ENCODE results near the gene SELENOS.

The SELENOS gene

DNA sequence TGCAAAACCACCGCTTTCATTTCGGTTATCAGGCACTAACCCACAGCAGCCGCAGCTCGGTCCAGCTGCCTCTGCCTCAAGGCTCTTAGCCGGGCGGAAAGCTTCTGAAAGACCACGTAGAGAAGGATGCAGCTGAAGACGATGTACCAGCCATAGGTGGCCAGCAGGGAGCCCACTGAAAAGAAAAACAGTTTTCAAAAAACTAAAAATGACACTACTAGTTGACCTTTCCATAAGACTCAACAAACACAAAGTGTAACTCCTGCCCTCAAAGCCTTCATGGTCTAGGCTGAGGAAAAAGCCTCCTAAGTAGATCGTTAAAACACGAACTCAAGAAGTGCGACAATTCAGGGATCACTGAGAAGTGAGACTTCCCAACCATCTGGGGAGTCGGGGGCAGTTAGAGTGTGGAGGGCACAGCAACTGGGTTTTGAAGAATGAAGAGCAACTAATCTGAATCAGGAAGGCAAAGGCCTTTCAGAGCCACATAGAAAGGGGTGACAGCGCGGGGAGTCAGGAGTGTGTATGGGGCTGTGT is 716 bp downstream of the SELENOS start:
- DNase-seq (ENCODE audit: low spot score): peak; percentile 62

- DNase-seq (ENCODE audit: low spot score): no peak
These were observed 2.3 kb downstream of the SELENOS start for GRCh38 chr15:101275018-101275417.

GRCh38 chr15:101273534-101273933 is 3.8 kb downstream of the SELENOS start:
- no peak for DNase-seq (ENCODE audit: low spot score)

DNA sequence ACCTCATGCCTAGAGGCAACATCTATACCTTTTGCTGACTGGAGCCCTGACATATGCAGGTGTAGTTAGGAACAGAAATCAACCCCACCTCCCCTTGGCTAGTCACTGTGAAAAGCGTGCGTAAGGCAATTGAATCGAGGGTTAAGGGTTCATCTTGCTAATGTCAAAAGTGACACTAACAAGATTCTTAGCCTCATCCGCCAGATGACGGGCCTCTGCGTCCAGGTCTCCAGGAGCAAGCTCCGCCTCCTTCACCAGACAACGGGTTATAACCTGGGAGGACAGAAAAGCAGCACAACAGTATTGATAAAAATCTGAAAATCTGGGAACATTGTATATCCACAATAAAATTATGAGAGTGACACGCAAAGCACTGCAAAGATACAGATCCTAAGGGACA is 4.7 kb downstream of the SELENOS start:
- no peak for DNase-seq (ENCODE audit: low spot score)

- no peak for DNase-seq (ENCODE audit: low spot score)
These were observed 7.6 kb downstream of the SELENOS start for GRCh38 chr15:101269479-101270223.

GRCh38 chr15:101267320-101268104 is 9.8 kb downstream of the SELENOS start:
- no peak for DNase-seq (ENCODE audit: low spot score)

DNA sequence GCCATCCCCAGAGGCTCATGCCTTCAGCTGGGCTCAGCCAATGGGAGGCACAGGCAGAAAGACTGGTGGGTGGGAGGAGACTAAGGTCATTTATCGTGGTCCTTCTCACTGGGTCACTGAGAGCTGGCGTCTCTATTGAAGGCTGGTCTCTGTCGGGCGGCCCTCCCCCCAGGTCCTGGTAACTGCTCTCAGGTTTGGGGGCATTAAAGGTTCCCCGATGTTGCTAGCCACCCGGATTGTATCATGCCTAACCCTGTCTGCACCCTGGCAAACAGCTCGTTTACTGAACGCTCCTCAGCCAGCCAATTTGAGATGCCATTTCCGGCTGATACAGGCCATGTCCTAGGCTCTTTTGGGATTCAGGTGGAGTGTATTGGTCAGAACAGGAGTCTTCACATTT is 10.5 kb downstream of the SELENOS start:
- no peak for DNase-seq (ENCODE audit: low spot score)

DNA sequence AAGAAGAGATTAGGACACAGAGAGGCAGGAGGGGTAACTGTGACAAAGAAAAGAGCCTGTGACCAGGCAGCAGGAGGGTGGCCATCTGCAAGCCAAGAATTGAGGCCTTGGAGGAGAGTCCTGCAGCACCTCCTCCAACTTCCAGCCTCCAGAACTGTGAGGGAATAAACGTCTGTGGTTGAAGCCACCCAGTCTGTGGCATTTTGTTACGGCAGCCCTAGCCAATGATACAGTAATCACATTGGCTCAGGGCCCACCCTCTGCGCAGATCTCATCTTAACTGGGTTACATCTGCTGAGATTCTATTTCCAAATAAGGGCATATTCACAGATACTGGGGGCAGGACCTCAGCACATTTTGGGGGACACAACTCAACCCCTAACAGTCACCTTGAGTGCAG is 11.3 kb downstream of the SELENOS start:
- no peak for DNase-seq (ENCODE audit: low spot score)

GRCh38 chr15:101264911-101265641 is 12.2 kb downstream of the SELENOS start:
- no peak for DNase-seq (ENCODE audit: low spot score)

GRCh38 chr15:101264011-101264410 is 13.3 kb downstream of the SELENOS start:
- no peak for DNase-seq (ENCODE audit: low spot score)

- no peak for DNase-seq (ENCODE audit: low spot score)
These were observed 14.7 kb downstream of the SELENOS start for GRCh38 chr15:101262551-101262950.

GRCh38 chr15:101258238-101259144 is 18.8 kb downstream of the SELENOS start:
- peak; percentile 58 for DNase-seq (ENCODE audit: low spot score)

DNA sequence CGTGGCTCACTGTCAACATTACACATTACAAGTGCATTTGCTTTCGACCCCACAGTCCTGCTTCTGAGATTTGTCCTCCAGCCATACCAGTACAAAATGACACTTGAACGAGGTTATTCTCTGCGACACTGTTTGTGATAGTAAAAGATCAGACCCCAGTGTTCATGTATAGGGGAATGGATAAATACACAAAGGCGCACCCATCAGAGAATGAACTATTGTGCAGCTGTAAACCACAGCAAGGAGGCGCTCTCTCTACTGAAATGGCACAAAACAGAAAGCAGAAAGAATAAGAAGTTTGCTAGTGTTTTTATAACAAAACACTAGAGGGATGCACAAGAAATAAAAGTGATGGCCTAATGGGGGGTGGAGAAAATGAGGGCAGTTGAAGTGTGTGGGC is 20.5 kb downstream of the SELENOS start:
- no peak for DNase-seq (ENCODE audit: low spot score)

GRCh38 chr15:101255615-101256241 is 21.6 kb downstream of the SELENOS start:
- DNase-seq (ENCODE audit: low spot score): no peak

DNA sequence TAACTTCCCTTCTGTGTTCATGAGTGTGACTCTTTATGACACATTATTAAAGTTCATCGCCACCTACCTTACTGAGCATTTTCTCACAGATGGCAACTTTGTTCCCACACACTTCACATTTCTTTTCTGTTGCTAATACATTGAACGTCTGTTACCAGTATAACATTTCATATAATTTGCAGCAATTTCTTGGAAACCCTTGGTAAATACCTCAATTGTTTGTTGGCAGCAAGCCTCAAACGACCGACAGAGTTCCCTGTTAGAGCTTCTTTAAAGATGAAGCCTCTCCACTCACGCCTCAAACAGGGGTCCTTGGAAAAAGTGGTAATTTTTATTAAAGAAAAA is 22.3 kb downstream of the SELENOS start:
- DNase-seq (ENCODE audit: low spot score): no peak

DNA sequence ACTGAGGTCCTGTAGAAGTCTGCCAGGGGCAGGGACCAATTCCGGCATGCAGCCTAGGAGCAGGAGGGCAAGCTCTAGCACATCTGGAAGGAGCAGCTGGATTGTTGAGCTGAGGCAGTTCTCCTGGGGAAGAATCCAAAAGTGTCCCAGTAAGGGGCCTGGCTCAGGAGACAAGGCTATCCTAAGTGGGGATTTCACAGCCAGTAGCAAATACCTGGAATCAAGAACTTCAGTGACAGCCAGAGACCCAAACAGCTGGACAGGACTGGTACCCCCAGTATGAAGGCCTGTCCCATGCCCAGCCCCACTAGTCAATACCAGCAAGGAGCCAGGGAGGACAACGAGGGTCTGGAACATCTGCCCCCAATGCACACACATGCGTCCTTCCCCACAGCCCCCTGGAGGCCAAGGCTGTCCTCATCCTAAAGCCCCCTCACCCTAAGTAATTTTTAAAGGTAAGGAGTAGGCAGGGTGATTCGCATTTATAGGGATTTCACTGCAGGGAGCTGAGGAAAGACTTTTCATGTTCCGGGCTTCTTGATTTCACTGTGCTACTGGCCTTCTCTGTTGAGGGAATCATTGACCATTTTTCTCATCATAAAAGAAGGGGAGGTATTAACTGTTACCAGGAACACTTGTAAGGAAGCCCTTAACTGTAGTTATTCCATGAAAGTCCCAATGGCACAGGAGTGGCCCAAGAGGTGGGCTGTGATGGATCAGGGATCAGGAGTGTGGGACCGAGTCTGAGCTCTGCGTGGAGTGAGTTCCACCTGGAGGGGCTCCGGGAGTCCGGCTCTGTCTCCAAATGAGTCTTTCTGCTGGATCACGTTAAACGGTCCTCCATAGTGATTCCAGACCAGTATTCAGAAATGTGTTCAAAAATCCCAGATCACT is 22.9 kb downstream of the SELENOS start:
- no peak for DNase-seq (ENCODE audit: low spot score)

DNA sequence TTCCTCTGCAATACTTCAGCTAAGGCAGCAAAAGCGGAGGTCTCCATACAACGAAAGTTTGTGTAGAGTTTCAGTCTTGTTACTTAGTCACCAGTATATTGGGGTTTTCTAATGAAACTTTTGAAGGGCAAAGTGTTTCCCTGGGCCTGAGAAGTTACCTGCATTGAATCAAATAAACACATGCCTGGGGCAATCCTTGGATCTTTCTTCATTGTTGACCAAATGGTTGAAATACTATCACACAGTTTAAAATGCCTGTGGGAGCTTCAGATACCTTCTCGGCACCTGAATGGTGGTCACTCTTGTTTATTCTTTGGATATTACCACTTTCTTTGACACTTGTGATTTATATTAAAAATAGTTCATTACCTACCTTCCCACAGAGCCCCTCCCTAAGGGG is 24.4 kb downstream of the SELENOS start:
- no peak for DNase-seq (ENCODE audit: low spot score)

- DNase-seq (ENCODE audit: low spot score): peak; percentile 89
These were observed 25.2 kb downstream of the SELENOS start, which contains the start of gene CHSY1 for GRCh38 chr15:101251830-101252820. TSS of gene CHSY1 (minus strand) at chr15:101252048. CDS start at chr15:101251456, 592 bp downstream.

Data from D341Med (cell line).